Adrenal gland (tissue), 12 donors: Measurements from ENCODE around the gene ZNF418. TPM values are rescaled to one million over a fixed set of nuclear protein-coding genes. Genes with fewer than 3 reads are reported as not detected.
"Not testable (repeated sequence)": the region's sequence is repeated elsewhere in the genome, so short reads cannot be mapped to it uniquely, and the experiment has no call there.

Source experiments
- DNase-seq, 7 donors: peaks; one replicate each; pipeline ENCODE4 v3.0.0-alpha.2; 2019 to 2020
- H3K27ac ChIP-seq, 5 donors: fragments of 200-600 bp; sonication (generic) in 4 of 5; 1 replicate in 3 of 5; 2 replicates in 2 of 5; pipeline versions ENCODE4 v1.5.1 to v1.8.0; 2016 to 2020; ENCODE audit warnings: mild to moderate bottlenecking in 1 of 5
- H3K27me3 ChIP-seq: fragments of 200-600 bp; 2 replicates; pipeline ENCODE4 v1.8.0; 2021
- H3K36me3 ChIP-seq, 2 donors: fragments of 200-600 bp; replicated peaks in 1 of 2; 1 replicate in 1 of 2; 2 replicates in 1 of 2; pipeline versions ENCODE4 v1.5.1 to v1.8.0; 2018 to 2022
- H3K4me1 ChIP-seq, 2 donors: fragments of 200-600 bp; replicated peaks in 1 of 2; 1 replicate in 1 of 2; 2 replicates in 1 of 2; pipeline versions ENCODE4 v1.5.1 to v1.8.0; 2018 to 2021
- H3K4me3 ChIP-seq, 4 donors: fragments of 200-600 bp; sonication (generic) in 3 of 4; one replicate each; pipeline ENCODE4 v1.5.1; 2016 to 2018
- H3K9me3 ChIP-seq, 3 donors: fragments of 200-600 bp; sonication (generic) in 1 of 3; replicated peaks in 1 of 3; 1 replicate in 2 of 3; 2 replicates in 1 of 3; pipeline versions ENCODE4 v1.5.1 to v1.8.0; 2016 to 2021
- CTCF ChIP-seq, 6 experiments: fragments of 450-650 bp in 4 of 6; fragments of 200-600 bp in 2 of 6; sonication (generic) in 1 of 6; IDR thresholded peaks; 1 replicate in 5 of 6; 2 replicates in 1 of 6; pipeline versions ENCODE4 v1.5.1 to v1.8.0; 2016 to 2021; ENCODE audit warnings: antibody characterized with exemption in 6 of 6, mild to moderate bottlenecking in 2 of 6, moderate library complexity in 1 of 6
- POLR2A ChIP-seq, 2 donors: fragments of 450-650 bp; IDR thresholded peaks; one replicate each; pipeline ENCODE4 v1.6.1; 2017; ENCODE audit warnings: antibody characterized with exemption in 2 of 2, mild to moderate bottlenecking in 2 of 2, moderate library complexity in 1 of 2
- WGBS, 4 donors: extraction: QIAGEN DNeasy Blood & Tissue Kit in 2 of 4; methylation state at CpG; one replicate each; pipeline versions ENCODE4 v1.1.5 to v1.1.7; 2013 to 2017; 5-methylcytosine and 5-hydroxymethylcytosine counted together
- intact Hi-C, 2 donors: fragments of 100-400 bp; cut with DNase I; formaldehyde crosslinking; loops; one replicate each; pipeline versions ENCODE4 v1.14.1 to v1.15.0; 2022 to 2023
- polyA plus RNA-seq, 3 donors: library from polyadenylated mRNA; stranded (reverse); fragments of 200-250 nt in 2 of 3; fragments of 350-450 nt in 1 of 3; fragmentation: Illumina TruSeq in 1 of 3; extraction: RNeasy Lipid Tissue Mini Kit (QIAGEN cat#74804) in 1 of 3; gene quantifications; one replicate each; pipeline ENCODE4 v1.2.3, GENCODE V29; 2013 to 2014
- total RNA-seq, 9 donors: library from RNA; depleted of rRNA in 4 of 9; stranded (reverse); fragments of >200 nt in 4 of 9; fragments of 120-200 nt in 1 of 9; fragmentation: NEBNext Ultra II Directional in 1 of 9; extraction: Animal tissue kit (Norgen Biotek cat#: 25700) in 1 of 9; gene quantifications; one replicate each; pipeline versions ENCODE4 v1.1.0 to v1.2.4, GENCODE V29; 2013 to 2023
- donor health status: healthy with polysubstance abuse.
- donor health status: Bipolar disorder and iron deficiency.
- donor health status: DM: yes; HTN: yes; CAD: no.
- donor health status: DM: no; HTN: no; CAD: no.
- donor health status: DM: no; HTN: no; CAD: no.
- donor health status: DM: yes; HTN: yes; CAD: no.

ZNF418 gene
- total and polyA plus RNA-seq, 12 donors: 0.42 to 9.0 (median 4.6) TPM

- no peaks in the 10 kb centered on the region for H3K9me3 ChIP-seq
- intact Hi-C loops: no loop called here
- H3K36me3 ChIP-seq: no peaks in the 10 kb centered on the region
- no peak overlapping the region for H3K4me3 ChIP-seq
- H3K27ac ChIP-seq: no peak overlapping the region
- H3K27me3 ChIP-seq: no peaks in the 10 kb centered on the region
- TF ChIP-seq POLR2A (IDR thresholded peaks at IDR 0.05) (no peak), CTCF (IDR thresholded peaks at IDR 0.05) (no peak)
- 70 to 86% (median 81%) methylated on average over 5 of the region's 5 CpGs for WGBS, 4 donors
- no peaks in the 10 kb centered on the region for H3K4me1 ChIP-seq
- DNase-seq: no peak
Observed at GRCh38 chr19:57900311-57900710, 34.9 kb downstream of the ZNF418 start.

GRCh38 chr19:57890706-57891105 lies 44.5 kb downstream of the ZNF418 start:
- WGBS, 4 donors: 42 to 64% (median 57%) methylated on average over 3 of the region's 3 CpGs
- not testable (repeated sequence) for DNase-seq, H3K27me3 ChIP-seq, H3K4me3 ChIP-seq, H3K9me3 ChIP-seq, H3K27ac ChIP-seq, H3K36me3 ChIP-seq
- intact Hi-C loops: loop anchor here in 1 of 2 donors (10.0 kb wide), 1 partner anchor 146 kb away; the partner anchor contains the start of gene ZNF776
- H3K4me1 ChIP-seq: peaks cover 0 to 11% of the 10 kb centered on the region in 2 donors

GRCh38 chr19:57888560-57889231 lies 46.5 kb downstream of the ZNF418 start, which contains the start of gene ZNF814:
Gene ZNF814 (minus strand): TSS chr19:57889037. CDS start chr19:57888802, 235 bp downstream.
- peak; percentile 76 to 97 (median 89) for DNase-seq
- Histone ChIP-seq H3K4me1 (peaks cover 0 to 11% of the 10 kb centered on the region in 2 donors), H3K27ac (peak within 1 kb of the TSS; percentile 16 to 88 (median 58)), H3K4me3 (peak within 1 kb of the TSS; percentile 12 to 75 (median 72)), H3K27me3 (no peaks in the 10 kb centered on the region), H3K9me3 (no peaks in the 10 kb centered on the region), H3K36me3 (no peaks in the 10 kb centered on the region)
- intact Hi-C loops: no loop called here
- 1% methylated on average over 18 to 43 of the region's 43 CpGs for WGBS, 4 donors
- TF ChIP-seq POLR2A (IDR thresholded peaks at IDR 0.05): peak in 1 of 2 donors; percentile 56
- TF ChIP-seq CTCF (IDR thresholded peaks at IDR 0.05): peak; percentile 29 to 49 (median 42)

- no peaks in the 10 kb centered on the region for H3K36me3 ChIP-seq
- 6 to 8% (median 6%) methylated on average over 8 of the region's 8 CpGs for WGBS, 4 donors
- no peaks in the 10 kb centered on the region for H3K9me3 ChIP-seq
- peak overlapping the region; percentile 12 to 75 (median 72) for H3K4me3 ChIP-seq
- intact Hi-C loops: no loop called here
- no peak for DNase-seq
- H3K4me1 ChIP-seq: peaks cover 0 to 11% of the 10 kb centered on the region in 2 donors
- H3K27me3 ChIP-seq: no peaks in the 10 kb centered on the region
- peak overlapping the region in 3 of 5 donors; percentile 16 to 88 (median 61) for H3K27ac ChIP-seq
- TF ChIP-seq CTCF (IDR thresholded peaks at IDR 0.05) (no peak), POLR2A (IDR thresholded peaks at IDR 0.05) (no peak)
Observed at GRCh38 chr19:57888107-57888559, 47.1 kb downstream of the ZNF418 start.
